Measurements from ENCODE around the gene DAO.

GRCh38 chr12:108896817-108897216 is 16.9 kb downstream of the DAO start:
- no peak for TF ChIP-seq CTCF (conservative IDR thresholded peaks at IDR 0.05 in 1 of 2, IDR thresholded peaks at IDR 0.05 in 1 of 2; ENCODE audit: low read depth in 1 of 2, low read length in 2 of 2)
- TF ChIP-seq EZH2 (IDR thresholded peaks at IDR 0.05; ENCODE audit: low read length, missing control alignments): no peak
